Left renal cortex interstitium (tissue), 4 donors: ENCODE results near the gene BLZF1. TPM values are rescaled to one million over a fixed set of nuclear protein-coding genes. Genes with fewer than 3 reads are reported as not detected.
"Not testable (repeated sequence)": the region's sequence is repeated elsewhere in the genome, so short reads cannot be mapped to it uniquely, and the experiment has no call there.

Experiments
- DNase-seq, 4 donors: peaks; one replicate each; pipeline ENCODE4 v3.0.0-alpha.2; 2013; ENCODE audit warnings: low read depth in 4 of 4, low spot score in 2 of 4, missing footprints in 1 of 4
- polyA plus RNA-seq, 4 donors: library from polyadenylated mRNA; unstranded; fragments of 120-200 nt; gene quantifications; one replicate each; pipeline ENCODE4 v1.2.1, GENCODE V29; 2013; ENCODE audit not compliant: insufficient read length in 4 of 4

BLZF1 gene, protein sequence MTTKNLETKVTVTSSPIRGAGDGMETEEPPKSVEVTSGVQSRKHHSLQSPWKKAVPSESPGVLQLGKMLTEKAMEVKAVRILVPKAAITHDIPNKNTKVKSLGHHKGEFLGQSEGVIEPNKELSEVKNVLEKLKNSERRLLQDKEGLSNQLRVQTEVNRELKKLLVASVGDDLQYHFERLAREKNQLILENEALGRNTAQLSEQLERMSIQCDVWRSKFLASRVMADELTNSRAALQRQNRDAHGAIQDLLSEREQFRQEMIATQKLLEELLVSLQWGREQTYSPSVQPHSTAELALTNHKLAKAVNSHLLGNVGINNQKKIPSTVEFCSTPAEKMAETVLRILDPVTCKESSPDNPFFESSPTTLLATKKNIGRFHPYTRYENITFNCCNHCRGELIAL
- 10 to 100 TPM; 23.6 to 32.2 (median 26.8) TPM for polyA plus RNA-seq

DNA sequence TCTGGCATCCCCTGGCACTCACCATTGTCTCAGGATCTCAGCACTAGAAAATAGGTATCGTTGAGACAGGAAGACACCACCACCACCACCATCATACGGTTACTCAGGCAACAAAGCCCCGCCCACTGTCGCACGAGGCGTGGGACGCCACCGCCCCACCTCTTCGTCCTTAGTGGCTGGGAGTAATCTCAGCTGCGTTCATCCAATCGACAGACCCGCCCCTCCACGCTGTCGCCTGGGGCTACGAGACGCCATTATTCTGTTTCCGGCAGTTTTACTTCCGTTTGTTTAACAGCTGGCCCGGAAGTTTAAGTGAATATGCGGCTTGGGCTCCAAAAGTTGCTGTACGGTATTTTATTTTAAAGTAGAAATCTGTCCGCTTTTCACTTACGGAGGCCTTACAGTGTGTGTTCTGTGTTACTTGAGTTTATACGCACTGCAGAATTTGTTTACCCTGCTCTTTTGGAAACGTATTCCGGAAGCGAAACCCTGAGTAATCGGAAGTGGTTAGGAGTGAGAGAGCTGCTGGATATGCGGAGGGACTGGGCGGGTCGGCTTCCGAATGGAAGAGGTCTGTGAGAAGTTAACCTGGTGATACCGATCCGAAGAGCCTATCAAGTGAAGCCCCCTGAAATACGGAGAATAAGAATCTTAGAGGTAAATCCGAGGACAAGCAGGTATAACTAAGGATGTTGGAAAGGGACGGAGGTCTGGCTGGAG, at the start of gene BLZF1, which contains the start of gene NME7:
Gene BLZF1, plus strand, starts transcription at position 510 of the 720 bp plus-strand sequence. CDS start 1,328 bp downstream, outside the sequence.
Gene NME7, minus strand, starts transcription at position 112 of the 720 bp plus-strand sequence. Its CDS starts 87 bp downstream, at position 25.
- peak; percentile 92 to 96 (median 95) for DNase-seq

DNA sequence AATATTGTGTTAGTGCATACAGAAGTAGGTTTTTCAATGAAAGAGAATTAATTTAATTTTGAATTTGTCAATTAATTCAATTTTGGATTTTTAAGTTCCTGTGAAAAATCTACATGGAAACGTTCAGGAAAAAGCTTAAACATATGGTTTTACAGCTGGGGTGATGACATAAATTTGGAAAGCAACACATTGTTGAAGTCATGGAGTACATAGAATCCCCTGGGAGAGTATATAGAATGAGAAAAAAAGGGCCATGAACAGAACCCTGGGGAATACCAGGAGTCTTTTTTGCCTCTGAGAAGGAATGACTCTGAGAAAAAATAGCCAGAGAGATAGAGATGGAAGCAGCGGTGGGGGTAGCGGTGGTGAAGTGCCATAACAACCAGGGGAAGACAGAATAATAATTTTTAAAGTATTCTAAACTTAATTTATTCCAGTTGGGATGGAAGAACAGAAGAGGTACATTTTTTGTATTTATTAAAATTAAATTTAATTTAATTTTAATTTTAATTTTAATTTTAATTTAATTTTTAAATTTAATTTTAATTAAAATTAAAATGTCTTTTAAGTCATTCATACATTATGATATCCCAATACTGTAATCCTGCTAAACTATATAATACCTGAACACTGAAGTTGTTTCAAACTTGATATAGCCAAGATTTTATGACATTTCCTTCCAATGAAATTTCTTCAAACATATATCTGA, 49.3 kb upstream of the BLZF1 start:
- no peak for DNase-seq

DNA sequence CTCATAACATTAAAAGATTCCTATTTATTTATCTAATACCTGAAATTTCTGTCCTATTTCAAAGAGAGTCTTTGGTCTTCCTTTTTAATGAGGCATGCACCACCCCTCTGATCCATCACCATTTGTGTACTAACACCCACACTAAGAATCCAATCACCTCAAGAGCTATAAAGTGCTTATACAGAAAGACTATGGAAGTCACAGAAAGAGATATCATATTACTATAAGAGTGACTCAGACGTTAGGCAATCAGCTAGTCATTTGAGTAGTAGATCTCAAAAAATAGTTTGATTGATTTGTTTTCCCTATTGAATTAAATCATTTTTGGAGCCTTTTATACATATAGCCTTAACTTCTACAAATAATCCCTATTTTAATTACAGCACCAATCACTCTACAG, 46.5 kb upstream of the BLZF1 start:
- DNase-seq, result no peak

DNA sequence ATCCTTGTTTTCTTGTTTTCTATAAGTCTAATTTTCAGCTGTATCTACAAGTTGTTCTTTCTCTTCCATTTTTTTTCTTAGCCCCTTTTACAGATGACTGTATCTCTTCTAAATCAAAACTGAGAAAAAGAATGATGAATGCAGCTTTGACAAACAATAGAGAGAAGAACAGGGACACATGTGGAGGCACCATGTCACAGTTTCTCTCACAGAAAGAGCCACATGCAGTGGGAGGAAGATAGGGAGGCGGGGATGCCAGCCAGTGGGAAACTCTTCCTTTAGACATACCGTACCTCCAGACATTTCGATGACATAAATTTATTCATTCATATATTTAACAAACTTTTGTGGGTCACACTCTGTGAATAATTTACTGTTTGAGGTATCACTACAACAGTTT, 45.9 kb upstream of the BLZF1 start:
- no peak for DNase-seq

DNA sequence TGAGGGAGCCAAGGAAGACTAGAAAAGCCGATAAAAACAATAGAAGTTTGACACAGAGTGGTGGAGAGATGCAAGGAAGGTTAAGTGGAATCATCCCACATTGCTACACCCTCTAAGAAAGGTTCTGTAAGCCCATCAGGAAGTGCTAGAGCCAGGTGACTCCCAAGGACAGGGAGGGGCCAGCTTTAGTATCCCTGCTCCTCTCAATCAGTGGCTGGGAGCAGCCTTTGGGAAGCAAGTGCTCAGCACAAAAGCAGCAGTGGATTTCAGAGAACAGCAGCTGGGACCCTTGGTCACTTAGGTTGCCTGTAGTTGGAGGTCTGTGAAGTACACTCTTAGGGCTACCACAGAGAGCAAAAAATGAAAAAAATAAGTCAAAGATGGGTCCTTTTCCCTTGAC, 42.9 kb upstream of the BLZF1 start:
- no peak for DNase-seq

DNA sequence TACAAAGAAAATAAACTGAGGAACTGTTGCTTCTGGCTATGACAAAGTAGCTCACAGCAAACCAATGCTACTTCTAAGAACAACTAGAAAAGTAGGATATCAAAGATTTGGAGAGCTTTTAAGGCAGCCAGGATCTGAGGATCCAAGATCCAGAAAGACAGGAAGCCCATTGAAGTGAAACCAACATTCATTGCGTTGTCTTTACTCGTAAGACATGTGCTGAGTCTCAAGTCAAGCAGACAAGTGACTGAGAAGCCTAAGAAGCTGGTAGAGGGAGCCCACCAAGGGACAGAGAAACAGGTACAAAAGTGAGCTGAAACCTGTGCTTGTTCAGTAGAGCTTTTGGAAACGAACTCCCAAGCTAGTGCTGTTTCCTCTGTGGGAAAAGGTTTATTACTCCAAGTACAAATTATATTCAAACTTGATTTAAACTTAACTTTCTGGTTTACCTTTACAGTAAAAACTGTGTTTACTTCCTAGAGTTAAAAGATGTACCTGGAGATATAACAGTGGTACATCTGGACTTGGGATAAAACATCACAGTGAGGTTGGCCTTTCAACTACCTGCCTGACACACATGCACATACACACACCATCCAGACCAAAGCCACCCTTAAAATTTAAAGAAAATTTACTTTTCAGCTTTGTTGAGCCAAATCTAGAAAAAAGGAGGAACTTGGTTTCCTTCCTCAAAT, 41.6 kb upstream of the BLZF1 start:
- no peak for DNase-seq

DNA sequence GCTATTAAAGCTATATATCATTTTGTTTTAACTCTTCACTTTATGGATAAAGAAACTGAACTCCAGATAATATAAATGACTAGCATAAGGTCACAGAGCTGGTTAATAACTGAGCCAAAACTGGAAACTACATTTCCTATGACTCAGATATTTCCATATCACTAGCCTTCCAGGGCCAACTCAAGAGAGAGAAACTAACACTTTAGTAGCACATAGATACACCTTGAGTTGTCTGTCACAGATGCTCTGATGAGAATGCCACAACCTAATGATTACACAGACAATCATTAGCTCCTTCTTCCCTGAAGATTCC, 41.1 kb upstream of the BLZF1 start:
- no peak for DNase-seq

DNA sequence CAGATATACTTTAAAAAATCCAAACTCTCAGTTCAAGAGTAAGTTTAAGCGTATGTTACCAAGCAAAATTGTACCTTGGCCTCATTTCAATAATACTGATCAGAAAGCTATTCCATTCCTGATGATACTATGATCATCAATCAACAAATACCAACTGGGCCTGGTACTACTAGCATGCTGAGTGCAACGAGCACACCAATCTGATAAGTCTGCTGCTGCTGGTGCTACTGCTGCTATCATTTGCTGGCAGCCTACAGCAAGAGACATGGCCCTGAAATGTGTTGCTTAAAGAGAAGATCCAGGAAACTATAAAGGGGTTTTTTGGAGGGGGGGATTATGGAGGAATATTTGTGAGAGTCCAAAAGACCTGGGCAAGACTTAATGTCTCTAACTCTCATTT, 40.1 kb upstream of the BLZF1 start:
- DNase-seq, result no peak

DNA sequence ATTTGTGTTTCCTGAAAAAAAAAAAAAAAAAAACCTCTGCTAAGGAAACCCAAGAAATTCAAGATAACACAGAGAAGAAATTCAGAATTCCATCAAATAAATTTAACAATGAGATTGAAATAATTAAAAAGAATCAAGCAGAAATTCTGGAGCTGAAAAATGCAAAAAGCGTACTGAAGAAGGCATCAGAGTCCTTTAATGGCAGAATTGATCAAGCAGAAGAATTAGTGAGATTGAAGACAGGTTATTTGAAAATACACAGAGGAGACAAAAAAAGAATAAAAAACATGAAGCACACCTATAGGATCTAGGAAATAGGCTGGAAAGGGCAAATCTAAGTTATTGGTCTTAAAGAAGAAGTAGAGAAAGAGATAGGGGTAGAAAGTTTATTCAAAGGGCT, 38.6 kb upstream of the BLZF1 start:
- no peak for DNase-seq

DNA sequence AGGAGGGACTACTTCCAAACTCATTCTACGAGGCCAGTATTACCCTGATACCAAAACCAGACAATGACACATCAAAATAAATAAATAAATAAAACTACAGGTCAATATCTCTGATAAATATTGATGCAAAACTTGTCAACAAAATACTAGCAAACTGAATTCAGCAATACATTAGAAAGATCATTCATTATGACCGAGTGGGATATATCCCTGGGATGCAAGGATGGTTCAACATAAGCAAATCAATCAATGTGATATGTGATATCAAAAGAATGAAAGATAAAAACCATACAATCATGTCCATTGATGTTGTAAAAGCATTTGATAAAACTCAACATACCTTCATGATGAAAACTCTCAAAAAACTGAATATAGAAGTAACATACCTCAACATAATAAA, 37.1 kb upstream of the BLZF1 start:
- no peak for DNase-seq

DNA sequence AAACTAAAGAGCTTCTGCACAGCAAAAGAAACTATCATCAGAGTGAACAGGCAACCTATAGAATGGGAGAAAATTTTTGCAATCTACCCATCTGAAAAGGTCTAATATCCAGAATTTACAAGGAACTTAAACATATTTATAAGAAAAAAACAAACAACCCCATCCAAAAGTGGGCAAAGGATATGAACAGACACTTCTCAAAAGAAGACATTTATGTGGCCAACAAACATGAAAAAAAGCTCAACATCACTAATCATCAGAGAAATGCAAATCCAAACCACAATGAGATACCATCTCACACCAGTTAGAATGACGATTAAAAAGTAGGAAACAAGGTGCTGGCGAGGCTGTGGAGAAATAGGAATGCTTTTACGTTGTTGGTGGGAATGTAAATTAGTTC, 33.3 kb upstream of the BLZF1 start:
- not testable (repeated sequence) for DNase-seq

DNA sequence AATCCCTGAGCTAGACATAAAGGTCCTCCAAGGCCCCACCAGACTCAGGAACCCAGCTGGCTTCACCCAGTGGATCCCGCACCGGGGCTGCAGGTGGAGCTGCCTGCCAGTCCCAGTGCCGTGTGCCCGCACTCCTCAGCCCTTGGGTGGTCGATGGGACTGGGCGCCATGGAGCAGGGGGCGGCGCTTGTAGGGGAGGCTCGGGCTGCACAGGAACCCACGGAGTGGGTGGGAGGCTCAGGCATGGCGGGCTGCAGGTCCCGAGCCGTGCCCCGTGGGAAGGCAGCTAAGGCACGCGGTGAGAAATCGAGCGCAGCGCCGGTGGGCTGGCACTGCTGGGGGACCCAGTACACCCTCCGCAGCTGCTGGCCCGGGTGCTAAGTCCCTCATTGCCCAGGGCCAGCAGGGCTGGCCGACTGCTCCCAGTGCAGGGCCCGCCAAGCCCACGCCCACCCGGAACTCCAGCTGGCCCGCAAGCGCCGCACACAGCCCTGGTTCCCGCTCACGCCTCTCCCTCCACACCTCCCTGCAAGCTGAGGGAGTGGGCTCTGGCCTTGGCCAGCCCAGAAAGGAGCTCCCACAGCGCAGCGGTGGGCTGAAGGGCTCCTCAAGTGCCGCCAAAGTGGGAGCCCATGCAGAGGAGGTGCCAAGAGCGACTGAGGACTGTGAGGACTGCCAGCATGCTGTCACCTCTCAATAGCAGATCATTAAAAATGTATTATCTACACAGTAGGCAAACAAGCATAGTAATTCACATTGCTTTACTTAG, 30.9 kb upstream of the BLZF1 start:
- not testable (repeated sequence) for DNase-seq

DNA sequence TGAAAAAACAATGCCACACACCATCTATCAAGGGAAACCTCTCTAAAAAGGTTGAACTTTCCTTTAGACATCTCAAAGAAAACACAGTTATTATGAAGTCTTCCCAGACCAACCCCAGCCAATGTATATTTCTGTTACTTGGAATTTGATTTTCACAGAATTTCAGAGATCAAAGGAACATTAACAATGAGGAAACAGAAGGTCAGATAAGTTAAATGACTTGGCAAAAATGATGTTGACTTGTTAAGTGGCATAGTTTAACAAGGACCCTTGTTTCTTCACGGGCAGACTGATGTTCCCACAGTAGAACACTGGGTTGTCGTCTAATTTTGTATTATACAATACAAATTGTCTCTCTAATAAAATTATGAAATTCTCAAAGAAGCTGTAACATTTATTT, 29.4 kb upstream of the BLZF1 start:
- no peak for DNase-seq

DNA sequence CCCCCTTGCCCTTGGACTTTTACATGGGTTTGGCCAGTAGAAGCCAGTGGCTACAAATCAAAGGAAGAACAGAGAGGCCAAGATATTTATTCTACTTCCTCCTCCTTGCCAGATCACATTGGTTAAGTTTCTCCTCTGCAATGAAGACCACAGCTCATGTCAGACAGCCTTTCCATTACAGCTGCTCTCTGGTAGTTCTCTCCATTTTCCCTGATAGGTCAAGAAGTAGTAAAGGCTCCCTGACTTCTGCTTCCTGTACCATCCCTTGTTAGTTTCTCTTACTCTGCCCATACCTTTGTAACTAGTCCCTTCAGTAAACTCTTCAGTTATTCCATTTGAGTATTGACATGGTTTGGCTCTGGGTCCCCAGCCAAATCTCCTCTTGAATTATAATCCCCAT, 28.2 kb upstream of the BLZF1 start:
- DNase-seq, result no peak

DNA sequence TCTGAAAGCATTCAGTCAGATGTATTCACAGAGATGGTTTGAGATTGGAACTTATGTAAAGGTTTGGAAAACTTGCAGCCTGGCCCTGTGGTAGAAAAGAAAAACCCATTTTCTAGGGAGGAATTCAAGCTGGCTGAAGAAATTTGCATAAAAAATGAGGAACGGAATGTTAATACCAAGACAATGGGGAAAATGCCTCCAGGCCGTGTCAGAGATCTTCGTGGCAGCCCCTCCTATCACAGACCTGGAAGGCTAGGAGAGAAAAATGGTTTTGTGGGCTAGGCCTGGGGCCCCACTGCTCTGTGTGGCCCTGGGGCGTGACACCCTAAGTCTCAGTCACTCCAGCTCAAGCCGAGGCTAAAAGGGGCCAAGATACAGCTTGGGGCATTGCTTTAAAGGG, 27.1 kb upstream of the BLZF1 start:
- no peak for DNase-seq

DNA sequence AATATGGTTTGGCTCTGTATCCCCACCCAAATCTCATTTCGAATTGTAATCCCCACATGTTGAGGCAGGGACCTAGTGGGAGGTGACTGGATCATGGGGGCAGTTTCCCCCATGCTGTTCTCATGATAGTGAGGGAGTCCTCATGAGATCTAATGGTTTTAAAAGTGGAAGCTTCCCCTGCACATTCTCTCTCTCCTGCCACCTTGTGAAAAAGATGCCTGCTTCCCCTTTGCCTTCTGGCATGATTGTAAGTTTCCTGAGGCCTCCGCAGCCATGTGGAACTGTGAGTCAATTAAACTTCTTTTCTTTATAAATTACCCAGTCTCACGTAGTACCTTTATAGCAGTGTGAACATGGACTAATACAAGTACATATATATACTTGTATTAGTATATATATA, 25.9 kb upstream of the BLZF1 start:
- not testable (repeated sequence) for DNase-seq

DNA sequence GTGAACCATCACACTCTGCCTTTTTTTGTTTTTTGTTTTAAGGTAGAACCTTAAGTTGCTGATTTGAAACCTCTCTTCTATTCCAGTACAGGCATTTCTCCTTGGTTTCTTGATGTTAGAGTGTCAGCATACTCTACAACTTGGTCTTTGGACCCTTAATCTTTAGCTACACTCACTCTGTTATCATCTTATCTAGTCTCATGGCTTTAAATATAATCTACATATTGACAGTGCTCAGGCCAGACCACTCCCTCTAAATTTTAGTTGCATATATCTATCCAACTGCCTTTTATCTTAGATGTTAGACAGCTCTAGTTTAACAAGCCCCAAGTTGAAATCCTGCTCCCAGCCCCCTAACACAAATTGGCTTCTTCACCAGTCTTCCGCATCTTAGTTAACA, 22.5 kb upstream of the BLZF1 start:
- no peak for DNase-seq

DNA sequence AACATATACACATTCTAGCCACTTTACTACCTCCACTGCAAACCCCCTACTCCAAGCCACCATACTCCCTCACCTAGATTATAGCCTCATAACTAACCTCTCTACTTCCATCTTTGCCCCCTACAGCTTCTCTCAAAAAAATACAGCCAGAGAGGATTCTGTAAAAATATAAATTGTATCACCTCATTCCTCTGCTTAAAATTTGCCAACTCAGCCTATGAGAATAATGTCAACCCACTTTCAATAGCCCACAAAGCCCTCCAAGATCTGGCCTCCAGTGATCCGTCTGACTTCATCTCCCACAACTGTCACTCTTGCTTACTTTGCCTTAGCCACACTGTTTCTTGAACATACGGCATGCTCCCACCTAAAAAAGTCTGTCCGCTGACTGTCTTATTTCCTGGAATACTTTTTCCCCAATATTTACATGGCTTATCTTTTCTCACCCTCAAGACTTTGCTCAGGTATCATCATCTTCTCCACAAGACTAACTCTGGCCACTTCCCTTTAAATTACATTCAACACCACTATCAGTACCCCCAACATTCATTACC, 21.9 kb upstream of the BLZF1 start:
- no peak for DNase-seq

DNA sequence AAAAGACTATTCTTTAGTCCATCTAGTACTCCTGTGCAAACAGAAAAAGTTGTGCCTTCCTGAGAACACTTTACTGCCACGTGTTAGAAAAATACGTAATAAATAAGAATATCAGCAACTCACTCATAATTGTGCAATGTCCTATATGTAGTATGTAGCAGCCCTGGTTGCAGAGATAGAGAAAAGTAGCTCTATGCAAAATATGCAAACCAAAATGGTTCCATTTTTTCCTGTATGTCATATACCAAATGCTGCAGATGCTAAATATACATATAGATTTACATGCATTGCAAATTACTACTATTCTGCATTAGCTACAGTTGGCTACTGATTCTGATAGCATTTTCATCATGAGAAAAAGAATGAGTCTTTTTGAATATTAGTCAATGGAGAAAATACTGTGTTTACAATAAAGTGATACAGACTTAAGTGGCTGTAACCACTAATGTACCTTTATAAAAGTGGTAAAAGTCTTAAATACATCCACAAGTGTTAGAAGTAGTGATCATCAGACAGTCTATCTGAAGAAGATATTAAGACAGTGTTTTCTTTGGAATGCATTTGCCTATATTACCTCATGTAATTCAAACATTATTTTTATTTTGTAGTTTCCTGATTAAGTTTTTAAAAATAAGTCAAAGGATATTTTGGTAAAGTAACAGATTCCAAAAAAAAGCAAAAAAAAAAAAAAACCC, 20.2 kb upstream of the BLZF1 start:
- no peak for DNase-seq
